ENCODE measurements around the gene RPUSD1.
"Not testable (repeated sequence)": the region's sequence is repeated elsewhere in the genome, so short reads cannot be mapped to it uniquely, and the experiment has no call there.

RPUSD1 gene

DNA sequence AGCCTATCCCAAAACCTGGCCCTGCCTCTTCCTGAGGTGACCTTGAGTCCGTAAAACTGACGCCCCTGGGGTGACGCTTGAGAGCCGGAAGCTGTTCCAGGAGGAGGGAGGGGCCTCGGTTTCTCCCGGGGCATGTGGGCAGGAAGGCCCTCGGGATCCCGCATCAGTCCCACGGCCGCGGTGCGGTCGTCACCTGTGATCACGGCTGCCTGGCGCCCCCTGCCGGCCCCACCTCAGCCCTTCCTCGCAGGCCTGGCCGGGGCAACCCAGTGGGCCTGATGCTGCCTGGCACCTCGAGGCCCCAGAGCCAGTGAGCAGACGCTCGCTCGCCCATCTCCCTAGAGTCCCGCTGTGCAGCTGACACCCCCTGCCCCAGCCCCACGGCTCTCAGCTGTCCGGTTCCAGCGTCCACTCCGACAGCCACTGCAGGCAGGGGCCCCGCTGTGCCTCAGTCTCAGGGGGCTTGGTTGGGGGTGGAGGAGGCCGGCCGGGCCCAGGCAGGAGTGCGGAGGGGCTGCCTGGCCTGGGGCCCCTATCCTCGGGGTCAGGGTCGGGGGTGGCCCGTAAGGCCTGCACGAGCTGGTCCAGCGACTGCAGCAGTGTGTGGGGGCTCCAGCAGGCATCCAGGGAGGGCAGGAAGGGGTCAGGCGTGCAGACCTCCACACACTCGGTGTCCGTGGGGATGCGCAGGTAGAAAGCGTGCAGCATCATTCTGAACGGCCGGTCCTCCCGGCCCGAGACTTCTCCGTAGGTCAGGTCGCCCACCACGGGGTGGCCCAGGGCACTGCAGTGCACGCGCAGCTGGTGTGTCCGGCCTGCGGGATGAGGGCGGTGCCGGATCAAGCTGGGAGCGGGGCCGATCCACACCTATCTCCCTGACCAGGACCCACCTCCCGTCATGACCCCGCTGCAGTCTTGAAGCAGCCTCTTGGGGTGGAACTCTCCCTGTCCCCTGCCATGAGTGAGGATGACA, 2.3 kb downstream of the RPUSD1 start:
- peak; percentile 56 to 96 (median 74) for DNase-seq
- intact Hi-C loops (cut with DNase I): loop anchor here (2.0 kb wide), 2 partner anchors 45 to 75 kb away; partner anchors contain the start of gene CIAO3

DNA sequence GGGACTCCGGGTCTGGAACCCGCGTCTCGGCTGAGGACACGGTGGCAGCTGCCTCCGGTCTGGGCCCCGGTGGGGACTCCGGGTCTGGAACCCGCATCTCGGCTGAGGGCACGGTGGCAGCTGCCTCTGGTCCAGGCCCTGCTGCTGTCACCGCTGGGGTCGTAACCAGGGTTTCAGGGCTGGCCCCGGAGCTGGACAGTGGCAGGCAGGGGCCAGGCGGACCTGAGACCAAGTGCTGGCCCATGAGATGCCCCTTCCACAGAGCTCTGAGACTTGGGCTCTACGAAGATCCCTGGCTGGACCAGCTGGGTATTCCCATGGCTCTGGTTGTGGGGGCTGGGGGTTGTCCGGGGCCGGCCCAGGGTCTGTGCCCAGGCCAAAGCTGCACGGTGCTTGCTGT, 3.8 kb downstream of the RPUSD1 start:
- intact Hi-C loops (cut with DNase I): no loop called here

DNA sequence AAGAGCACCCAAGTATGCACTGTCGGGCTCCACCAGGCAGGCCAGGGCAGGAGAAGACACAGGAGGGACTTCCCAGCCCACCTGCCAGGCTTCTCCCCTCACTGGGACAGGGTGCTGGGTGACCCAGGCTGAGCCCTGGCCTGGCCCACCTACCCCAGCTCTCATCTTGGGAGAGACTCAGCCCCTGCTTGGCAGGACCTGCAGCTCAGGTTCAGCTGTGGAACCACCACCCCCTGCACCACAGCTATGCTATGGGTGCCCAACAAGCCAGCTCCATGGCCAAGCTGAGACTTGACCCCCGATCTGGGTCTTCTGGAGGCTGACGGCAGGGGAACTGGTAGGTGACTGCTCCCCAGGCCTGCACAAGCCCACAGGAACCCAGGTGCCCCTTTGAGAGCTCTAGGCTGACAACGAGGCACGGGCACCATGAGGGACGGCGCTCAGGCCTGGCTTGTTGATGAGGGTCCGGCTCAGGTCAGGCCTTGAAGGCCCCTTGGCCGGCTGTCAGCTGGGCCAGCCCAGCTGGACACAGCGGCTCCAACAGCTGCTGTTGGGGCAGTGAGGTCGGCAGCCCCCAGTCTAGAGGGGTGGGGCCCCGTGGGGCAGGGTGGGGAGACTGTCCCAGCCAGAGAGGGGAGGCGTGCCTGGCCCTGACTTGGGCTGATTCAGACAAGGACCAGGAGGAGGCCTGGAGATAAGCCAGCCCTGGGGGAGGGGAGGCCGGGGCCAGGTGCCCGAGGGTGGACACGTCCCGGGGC, 4.6 kb downstream of the RPUSD1 start:
- DNase-seq: no peak
- intact Hi-C loops (cut with DNase I): no loop called here

More for the DNA sequence above, 3.8 kb downstream of the RPUSD1 start:
- DNase-seq: no peak

DNA sequence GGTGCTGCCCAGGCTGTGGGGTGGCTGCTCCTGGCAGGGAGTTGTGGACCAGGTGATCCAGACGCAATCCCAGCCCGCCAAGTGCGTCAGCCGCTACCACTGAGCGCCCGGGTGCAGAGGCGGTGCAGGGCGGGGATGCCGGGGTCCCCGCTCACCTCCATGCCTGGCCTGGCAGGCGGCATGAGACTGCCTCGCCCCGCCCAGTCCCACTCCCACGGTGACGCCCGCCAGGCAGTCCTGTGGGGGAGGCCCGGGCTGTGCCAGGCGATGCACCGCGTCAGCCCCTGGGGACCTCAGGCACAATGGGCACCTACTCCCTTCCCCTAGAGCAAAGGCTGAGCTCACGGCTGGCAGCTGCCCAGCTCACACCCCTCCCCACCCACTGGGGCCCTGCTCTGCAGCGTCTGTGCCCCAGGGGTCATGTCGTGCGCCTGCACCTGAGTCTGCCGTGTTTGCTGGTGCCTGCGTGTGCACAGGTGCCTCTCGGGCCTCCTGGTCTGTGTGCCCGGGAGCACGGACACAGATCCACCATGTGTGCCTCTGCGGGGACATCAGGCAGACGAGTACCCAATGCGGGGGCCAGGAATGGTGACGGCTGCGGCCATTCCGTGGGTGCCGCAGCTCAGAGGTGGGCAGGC, 5.3 kb downstream of the RPUSD1 start:
- DNase-seq: peak in 2 of 10 donors; percentile 34 to 84
- intact Hi-C loops (cut with DNase I): no loop called here

DNA sequence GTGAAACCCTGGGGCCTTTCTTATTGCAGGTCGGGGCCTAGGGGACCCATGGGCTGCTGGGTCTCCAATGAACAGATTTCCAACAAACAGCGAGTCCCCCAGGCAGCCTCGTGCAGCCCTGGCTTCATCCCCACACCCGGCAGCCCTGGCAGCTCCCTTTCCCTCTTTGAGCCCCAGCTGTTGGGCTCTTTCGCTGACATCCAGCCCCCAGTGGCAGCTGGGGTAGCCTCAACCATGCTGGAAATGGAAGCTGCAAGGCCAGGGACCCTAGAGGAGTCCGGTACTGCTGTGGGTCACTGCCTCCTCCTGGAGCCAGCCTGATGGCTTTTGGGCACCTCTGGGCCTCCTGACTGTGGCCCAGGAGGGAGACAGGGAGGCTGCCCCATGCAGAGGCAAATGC, 5.9 kb downstream of the RPUSD1 start:
- no peak for DNase-seq
- intact Hi-C loops (cut with DNase I): no loop called here

DNA sequence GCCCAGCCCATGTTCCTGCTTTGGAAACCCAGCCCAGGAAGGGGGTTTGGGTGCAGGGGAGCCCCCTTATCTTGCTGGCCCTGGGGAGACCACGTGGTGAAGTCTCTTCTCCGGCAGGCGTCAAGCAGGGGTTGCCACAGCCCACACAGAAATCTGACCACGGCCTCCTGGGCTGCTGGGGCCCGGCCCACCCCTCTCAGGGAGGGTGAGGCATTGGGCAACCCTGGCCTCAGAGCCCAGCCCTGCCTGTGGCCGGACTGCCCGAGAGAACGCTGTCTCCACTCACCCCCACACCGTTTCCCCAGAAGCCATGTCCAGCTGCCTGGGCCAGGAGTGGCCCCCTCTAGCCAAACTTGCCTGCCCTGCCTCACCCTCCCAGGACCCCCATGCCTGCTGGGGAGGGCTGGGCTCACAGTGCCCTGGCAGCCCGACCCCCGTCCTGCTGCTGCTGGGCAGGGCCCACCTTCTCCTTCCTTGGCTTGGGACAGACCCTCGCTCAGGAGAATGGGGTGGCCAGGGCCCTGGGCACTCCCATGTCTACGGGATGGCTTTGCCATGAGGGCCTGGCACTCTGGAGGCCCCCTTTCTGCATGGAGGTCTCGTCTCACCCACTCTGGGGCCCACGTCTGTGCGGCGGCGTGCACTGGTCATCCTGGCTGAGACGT, 6.7 kb downstream of the RPUSD1 start:
- intact Hi-C loops (cut with DNase I): no loop called here
- no peak for DNase-seq

DNA sequence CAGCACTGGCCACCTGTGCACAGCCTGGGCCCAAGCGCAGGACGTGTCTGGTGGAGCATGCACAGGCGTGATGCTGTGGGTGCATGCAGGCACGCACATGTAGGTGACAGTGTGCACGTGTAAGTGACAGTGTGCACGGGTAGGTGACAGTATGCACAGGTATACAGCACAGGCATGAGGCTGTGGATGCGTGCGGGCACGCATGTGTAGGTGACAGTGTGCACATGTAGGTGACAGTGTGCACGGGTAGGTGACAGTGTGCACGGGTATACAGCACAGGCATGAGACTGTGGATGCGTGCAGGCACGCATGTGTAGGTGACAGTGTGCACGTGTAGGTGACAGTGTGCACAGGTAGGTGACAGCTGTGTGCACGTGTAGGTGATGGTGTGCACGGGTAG, 7.9 kb downstream of the RPUSD1 start:
- DNase-seq: no peak
- intact Hi-C loops (cut with DNase I): no loop called here

DNA sequence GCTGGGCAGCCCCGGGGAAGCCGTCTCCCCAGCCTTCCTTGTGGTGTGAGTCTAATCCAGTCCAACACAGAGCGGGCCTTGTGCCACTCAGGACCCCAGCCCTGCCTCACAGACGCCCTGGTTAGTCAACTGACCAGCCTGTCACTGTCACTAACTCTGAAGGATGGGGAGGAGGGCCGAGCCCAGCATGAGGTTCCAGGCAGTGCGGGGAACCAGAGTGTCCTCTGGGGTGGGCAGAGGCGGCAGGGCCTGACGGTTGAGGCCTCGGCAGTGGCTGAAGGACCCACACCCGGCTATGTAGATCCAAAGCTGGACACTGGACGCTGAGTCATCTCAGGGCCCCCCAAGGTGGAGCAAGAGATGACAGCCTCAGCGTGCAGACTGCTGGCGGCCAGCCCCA, 8.6 kb downstream of the RPUSD1 start:
- intact Hi-C loops (cut with DNase I): no loop called here
- DNase-seq: no peak

DNA sequence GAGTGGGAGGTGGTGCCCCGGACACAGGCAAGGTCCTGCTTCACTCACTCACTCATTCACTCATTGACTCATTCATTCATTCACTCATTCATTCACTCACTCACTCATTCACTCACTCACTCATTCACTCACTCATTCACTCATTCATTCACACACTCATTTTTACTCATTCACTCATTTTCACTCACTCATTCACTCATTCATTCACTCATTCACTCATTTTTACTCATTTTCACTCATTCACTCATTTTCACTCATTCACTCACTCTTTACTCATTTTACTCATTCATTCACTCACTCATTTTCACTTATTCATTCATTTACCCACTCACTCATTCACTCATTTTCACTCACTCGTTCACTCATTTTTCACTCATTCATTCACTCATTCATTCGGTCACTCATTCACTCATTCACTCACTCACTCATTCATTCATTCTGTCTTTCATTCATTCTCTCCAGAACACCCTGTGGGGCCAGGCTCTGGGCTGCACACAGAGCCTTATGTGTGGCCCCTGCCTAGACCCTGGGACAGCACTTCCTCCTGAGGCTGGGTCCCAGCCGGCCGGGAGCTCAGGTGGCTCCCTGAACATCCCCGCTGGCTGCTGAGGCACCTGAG, 9.2 kb downstream of the RPUSD1 start:
- no peak for DNase-seq
- intact Hi-C loops (cut with DNase I): no loop called here

DNA sequence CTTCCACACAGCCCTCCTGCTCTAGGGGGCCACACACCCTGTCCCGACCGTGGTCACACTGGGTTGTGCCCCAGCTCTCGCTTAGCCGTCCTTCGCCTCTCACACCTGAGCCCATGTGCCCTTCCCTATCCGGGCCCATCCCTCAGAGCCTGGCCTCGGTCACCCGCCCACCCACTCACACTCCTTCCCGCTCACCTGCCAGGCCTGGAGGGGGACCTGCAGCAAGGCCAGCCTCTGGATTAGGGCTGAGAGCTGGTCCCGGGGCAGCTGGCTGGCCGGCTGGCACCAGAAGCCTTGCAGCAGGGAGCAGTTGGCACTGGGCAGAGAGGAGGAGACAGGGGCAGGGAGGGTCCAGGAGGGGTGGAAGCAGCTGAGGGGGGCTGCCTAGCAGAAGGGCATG, 9.7 kb downstream of the RPUSD1 start:
- intact Hi-C loops (cut with DNase I): no loop called here
- DNase-seq: no peak

DNA sequence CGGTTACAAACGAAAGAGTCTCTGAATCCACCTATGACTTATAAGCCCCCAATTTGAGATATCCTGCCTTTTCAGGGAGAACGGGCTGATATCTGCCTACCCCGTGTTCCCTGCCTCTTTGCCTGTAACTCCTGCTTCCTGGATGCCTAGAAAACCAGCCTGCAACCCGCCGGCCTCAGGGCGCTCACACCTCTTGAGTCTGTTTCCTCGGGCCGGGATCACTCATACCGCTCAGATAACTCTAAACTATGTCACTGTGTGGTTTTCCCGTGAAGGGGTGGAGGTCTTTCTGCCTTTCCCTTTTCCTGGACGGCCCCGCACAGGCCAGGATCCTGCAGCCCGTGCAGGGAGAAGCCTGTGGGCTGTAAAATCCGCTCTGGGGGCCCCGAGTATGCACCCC, 10.4 kb downstream of the RPUSD1 start:
- DNase-seq: no peak
- intact Hi-C loops (cut with DNase I): no loop called here

DNA sequence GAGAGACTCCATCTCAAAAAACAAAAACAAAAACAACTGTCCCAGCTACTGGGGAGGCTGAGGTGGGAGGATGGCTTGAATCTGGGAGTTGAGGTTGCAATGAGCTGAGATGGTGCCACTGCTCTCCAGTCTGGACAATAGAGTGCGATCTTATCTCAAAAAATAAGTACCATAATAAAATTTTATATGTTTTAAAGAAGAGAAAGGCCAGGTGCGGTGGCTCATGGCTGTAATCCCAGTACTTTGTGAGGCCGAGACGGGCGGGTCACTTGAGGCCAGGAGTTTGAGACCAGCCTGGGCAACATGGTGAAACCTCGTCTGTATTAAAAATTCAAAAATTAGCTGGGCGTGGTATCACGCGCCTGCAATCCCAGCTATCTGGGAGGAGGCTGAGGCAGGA, 11.4 kb downstream of the RPUSD1 start:
- intact Hi-C loops (cut with DNase I): no loop called here
- no peak for DNase-seq

DNA sequence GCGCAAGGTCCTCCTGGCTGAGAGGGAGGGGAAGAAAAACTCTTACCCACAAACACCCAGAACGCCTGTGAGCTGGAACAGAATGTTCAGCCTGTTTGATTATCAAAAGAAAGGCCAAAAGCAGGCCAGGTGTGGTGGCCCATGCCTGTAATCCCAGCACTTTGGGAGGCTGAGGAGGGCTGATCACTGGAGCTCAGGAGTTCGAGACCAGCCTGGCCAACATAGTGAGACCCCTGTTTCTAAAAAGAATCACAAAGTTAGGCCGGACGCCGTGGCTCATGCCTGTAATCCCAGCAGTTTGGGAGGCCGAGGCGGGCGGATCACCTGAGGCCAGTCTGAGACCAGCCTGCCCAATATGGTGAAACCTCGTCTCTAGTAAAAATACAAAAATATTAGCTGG, 11.9 kb downstream of the RPUSD1 start:
- intact Hi-C loops (cut with DNase I); DNase-seq: not testable (repeated sequence)

DNA sequence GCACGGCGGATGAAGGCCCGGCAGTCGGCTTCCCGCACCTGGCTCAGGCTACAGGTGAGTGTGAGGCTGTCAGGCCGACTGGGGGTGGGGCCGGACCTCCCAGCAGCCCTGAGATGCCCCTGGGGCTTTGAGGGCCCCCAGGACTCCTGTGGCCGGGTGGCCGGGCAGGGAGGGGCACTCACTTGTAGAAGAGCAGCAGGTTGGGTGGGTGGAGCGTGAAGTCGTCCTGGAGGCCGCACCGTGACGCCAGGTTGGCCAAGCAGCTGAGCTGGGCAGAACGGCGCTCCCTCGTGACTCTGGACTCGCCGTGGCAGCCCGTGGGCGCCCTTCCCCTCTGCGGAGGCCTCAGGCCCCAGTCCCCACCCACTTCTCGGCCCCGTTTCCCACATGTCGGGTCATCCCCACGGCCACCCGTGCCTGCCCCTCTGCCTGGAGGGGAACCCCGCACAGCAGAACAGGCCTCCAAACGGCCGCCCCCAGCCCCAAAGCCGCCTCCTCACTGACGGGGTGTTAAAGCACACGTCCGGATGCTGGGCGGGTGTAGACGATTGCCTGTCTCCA, 12.9 kb downstream of the RPUSD1 start:
- DNase-seq: no peak
- intact Hi-C loops (cut with DNase I): no loop called here

DNA sequence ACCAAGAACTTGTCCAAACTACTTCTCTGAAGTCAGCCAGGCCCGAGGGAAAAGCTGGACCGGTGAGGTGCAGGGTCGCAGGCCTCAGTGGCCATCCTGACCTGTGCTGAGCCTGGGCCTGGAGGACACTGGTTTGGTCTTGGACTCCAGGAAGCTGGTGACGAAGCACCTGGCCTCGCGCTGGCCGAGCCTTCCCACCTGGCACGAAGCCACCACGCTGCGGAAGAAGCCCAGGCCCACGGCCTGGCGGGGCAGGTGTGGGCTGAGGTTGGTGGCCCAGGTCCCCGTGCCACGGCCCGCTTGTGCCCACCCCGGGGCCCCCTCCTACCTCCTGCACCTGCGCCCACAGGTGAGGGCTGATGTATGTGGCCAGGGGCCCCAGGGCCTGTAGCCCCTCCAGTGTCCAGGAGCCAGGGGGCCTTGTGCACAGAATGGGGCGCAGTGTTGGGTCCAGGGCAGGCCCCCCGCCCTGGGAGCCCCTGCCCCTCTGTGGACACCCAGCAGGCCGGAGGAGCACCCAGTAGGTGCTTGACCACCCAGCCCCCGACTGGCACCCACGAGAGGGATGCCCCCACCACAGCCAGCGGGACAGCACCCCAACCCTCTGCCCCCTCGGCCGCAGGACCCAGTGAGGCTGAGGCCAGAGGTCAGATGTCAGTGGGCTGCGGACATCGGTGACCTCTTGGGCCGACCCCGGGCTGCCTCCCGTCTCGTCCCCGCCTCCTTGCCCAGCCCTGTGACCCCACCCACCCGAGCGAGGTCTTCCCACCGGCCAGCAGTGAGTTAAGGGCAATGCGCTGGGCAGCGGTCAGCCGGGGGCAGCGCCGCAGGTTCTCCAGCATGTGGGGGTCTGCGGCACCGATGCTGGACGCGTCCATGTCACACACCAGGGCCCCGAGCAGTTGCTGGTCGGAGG, 13.8 kb downstream of the RPUSD1 start:
- no peak for DNase-seq
- intact Hi-C loops (cut with DNase I): no loop called here

DNA sequence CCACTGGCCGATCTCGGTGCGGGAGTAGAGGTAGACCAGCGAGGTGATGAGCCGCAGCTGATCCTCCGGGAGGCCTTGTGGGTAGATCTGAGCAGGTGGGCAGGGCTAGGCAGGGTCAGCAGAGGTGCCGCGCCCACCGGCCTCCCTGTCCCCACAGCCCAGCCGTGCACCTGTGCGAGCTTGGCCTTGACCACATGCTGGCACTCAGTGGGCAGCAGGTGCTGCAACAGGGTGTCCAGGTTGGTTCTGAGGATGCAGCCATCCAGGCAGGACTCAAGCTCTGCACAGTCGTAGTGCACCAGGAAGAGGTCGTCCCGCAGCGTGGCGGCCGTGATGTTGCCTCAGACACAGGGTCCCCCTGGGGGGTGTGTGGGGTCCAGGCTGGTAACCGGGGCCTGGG, 15.2 kb downstream of the RPUSD1 start:
- intact Hi-C loops (cut with DNase I): no loop called here
- DNase-seq: no peak

DNA sequence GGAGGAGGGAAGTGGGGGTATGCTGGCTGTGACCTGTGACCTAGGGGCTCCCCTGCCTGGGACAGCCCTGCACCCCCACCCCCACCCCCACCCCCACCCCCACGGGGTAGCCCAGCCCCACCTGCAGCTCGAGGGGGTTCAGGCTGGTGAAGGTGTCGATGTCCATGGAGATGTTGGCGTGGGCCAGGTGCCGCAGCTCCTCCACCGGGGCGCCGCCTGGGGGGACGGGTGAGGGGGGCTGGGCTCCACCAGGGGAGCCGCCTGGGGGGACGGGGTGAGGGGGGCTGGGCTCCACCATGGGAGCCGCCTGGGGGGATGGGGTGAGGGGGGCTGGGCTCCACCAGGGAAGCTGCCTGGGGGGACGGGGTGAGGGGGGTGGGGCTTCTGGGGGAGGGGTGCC, 17.8 kb downstream of the RPUSD1 start:
- intact Hi-C loops (cut with DNase I): no loop called here

DNA sequence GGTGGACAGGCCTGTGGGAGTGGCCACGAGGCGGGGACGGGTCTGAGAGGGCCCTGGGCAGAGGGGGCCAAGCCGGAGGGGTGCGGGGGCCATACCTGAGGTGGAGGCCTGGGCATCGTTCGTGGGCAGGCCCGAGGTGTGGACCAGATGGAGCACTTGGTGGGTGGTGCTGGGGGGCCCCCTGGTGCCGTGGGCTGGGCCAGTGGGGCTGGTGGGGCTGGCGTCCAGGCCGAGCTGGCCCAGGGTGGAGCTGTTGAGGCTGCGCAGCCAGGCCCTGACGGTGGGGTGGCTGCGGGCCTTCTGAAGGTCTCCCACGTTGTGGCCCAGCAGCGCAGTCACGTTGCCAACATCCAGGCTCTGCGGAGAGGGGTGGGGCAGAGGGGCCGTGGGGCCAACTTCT, 18.2 kb downstream of the RPUSD1 start:
- intact Hi-C loops (cut with DNase I): no loop called here
- DNase-seq: no peak

More for the DNA sequence above, 17.8 kb downstream of the RPUSD1 start:
- DNase-seq: no peak
